ENCODE data around the gene FGD4.

FGD4 gene

DNA sequence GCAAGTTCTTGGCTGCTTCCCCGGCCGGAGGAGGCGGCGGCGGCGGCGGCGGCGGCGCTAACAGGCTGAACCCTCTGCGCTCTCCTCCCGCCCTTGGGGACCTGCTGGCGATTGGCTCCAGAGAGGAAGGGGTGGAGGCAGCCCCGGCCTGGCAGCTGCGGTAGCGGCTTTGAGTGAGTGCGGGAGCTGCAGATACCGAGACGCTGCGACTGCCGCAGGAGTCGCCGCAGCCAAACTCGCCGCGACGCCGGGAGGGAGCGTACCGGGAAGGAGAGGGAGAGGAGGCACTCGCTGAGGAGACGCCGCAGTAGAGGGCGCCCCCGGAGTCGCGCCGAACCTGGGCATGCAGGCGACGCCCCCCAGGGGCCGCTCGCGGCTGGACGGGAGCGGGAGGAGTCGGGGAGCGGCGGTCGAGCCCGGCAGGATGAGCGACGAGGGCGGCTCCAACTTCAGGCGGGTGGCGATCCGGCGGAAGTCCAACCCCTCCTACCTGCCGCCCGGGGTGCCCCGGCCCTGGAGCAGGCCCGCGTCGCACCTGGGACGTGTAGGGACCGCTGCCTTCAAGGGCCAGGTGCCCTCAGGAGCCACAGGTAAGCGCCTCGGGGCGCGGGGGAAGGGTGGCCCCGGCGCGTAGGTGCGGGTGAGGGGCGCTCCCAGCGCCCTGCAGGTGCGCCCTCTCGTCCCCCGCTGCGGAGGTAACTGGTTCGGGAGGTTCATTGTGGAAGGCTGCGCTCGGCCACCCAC is at the start of gene FGD4:
Gene FGD4 (plus strand): TSS at position 189 of the 744 bp plus-strand sequence.
- DNase-seq (ENCODE audit: low spot score): peak; percentile 77

DNA sequence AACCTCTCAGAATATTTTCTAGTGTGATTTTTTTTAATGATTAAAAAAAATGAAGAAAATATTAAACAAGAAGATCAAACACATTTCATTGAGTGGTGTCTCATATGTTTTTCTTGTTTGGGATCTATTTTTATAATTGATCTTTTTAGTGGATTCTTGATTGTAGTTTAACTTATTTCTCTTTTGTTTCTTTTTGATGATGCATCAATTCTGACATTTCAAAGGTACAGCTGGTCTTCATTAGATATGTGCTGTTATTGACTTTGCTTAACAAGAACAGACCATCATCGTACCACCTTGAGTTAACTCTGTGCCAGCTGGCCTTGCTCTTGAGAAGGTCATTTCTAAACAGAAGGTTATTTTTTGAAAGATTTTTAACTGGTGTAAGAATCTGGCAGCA is 45.8 kb upstream of the FGD4 start:
- DNase-seq (ENCODE audit: low spot score): no peak

DNA sequence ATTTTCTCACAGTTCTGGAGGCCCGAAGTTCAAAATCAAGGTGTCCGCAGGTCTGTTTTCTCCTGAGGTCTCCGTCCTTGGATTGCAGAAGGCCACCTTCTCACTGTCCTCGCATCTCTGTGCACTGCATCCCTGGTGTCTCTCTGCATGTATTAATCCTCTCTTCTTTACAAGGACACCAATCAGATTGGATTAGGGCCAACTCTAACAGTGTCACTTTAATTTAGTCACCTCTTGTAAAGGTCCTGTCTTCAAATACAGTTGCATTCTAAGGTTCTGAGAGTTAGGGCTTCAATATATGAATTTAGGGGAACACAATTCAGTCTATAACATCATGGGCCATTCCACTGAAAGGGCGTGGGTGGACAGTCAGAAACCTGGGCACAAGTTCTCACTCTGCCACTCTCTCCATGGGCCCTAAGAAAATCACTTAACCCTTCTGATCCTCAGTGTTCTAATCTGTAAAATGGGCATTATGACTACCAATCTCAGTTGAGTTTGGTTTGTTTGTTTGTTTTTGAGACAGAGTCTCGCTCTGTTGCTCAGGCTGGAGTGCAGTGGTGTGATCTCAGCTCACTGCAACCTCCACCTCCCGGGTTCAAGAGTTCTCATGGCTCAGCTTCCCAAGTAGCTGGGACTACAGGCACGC is 41.6 kb upstream of the FGD4 start:
- no peak for DNase-seq (ENCODE audit: low spot score)

DNA sequence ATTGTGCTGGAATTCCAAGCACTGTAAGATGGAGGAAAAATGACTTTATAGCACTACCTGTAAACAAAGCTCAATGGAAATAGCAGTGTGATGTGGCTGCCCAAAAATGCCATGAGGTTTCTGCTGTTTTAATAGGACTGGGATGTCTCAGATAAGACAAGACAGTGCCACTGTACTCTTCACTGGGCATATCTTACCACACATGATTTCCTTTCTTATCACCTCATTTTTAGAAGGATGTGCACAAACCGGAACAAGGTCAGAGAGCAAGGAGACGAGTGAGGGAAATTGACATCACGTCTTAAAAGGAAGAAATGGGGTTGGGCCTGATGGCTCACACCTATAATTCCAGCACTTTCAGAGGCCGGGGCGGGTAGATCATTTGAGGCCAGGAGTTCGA is 38.4 kb upstream of the FGD4 start:
- no peak for DNase-seq (ENCODE audit: low spot score)

DNA sequence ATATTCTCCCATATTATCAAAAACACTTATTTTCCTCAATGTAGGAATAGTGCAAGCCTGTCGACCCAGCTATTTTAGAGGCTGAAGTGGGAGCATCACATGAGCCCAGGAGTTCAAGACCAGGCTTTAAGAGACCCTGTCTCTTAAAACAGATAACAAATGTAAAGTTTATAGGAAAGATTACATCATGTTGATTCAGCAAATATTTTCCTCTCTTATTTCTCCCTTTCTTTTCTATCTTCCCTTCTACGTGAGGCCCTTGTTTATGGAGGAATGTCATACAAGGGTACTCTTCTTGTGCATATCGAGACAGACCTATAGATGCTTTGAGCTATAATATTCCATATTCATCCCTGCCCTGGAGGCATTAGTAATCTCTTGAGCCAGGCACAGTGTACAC is 36.5 kb upstream of the FGD4 start:
- DNase-seq (ENCODE audit: low spot score): no peak

DNA sequence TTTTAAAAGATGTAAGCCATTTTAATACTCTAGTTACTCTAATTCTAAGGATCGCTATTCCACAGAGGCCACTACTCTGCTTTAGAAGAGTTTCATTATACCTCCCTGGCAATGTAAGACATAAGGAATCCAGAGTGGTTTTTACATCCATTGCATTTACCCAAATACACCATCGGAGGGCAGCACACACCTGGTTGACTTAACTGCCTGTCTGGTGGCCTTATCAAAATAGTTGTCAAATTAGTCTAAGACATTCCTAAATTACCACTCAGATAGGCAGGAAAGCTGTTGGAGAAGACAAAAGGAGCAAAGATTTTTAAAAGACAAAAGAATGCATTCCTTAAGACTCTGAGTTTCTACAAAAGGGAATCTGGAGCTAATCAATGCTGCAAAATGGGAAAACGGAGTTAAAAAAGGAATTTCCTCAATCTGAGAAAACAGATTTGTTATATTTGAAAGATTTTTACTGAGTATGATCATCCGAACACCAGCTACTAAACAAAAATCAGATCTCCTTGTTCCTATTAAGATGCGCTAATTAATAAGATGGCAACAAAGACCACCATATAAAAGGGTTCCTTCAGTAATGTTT is 33.8 kb upstream of the FGD4 start:
- DNase-seq (ENCODE audit: low spot score): peak; percentile 71

DNA sequence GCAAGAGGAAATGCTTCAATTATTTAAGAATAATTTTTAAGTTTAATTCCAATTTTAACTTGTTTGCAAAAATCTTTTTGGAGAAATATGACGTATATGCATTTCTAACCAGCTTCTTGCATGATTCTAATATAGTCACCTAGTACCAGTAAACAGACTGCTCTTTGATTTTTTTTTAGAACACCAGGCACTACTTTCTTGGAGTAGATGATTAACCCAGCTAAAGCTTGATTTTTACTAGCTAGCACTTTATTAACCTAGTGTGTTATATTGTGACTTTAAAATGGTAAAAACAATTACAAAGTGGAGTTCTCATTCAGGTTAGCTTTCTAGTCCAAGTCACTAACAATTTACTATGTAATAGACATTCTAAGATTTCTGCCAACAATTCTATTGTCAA is 32.6 kb upstream of the FGD4 start:
- DNase-seq (ENCODE audit: low spot score): no peak

DNA sequence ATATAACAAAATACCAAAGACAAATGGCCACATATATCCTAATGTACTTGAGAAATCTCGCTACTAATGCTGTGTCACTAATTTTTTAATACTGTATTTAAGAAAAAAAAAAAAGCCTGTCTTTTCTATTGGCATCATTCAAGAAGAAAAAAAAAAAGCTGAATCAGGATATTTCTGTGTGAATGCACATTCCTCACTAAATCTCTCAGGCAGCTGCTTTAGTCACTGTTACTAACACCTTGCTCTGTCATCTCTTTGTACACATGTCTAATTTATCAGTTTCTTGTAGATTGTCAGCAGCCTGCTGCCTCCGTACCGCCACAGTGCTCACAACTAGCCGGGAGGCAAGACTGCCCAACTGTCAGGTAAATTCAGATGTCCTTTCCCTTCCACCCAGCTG is 32.0 kb upstream of the FGD4 start:
- DNase-seq (ENCODE audit: low spot score): no peak

DNA sequence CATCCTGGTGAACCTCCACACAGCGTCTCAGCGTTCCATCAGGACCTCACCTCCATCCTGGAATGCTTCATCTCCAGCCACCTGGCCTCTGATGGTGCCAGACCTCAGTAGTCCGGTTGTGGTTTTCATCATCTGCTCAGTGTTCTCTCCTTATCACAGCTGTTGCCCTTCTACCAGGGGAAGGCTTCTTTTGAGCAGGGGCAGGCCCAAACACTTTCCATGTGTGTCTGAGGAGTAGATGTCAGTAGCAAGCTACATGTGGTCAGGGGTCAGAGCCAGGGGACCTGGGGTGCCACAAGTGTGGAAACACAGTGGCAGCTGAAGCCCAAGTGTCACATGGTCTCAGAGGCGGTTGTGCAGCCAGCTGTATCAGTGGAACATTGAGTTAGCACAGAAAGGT is 30.2 kb upstream of the FGD4 start:
- DNase-seq (ENCODE audit: low spot score): no peak

DNA sequence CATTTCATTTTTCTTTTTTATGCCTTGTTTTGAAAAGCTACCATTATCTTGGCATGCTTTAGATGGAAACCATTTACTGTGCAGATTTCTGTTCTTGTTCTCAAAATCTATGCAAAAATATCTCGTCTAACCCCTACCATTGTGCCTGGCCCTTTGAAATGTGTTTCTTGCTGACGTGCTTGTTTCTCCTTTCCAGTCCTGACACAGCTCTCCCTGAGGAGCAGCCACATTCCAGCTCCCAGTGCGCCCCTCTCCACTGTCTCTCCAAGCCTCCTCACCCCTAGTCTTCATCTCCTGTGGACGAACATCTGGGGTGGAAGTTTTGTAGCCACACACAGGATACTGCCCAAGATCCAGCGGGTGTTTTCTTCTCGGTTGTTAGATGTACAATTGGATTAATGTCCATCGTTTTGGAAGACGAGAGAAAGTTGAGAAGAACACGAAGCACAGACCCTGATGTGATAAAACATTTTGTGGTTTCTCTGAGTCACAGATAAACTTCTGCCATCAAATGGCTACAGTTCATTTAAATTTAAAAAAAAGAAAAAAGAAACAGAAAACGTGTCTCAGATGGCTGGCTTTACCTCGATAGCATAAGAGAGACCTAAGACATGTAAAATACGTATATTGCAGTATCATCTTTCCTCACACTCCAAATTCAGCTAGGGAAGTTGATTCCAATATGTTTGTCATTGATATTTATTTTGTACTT is 21.9 kb upstream of the FGD4 start:
- no peak for DNase-seq (ENCODE audit: low spot score)

DNA sequence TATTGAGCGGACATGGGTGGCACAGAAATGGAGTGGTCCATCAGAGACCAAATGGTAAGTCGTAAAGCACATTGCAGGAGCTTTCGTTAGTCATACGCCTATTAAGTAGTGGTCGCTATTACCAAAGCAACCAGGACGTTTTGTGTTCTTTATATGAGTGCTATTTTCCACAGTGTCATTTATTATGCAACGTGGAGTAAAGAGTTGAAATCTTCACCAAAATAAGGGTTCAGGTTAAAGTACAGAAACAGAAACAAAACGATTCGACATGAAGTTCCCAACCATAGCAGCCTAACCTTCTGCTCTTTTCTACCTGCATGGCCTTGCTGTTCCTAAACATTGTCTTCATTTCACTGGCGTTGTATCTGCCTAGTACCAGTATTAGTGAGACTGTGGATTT is 20.1 kb upstream of the FGD4 start:
- no peak for DNase-seq (ENCODE audit: low spot score)

DNA sequence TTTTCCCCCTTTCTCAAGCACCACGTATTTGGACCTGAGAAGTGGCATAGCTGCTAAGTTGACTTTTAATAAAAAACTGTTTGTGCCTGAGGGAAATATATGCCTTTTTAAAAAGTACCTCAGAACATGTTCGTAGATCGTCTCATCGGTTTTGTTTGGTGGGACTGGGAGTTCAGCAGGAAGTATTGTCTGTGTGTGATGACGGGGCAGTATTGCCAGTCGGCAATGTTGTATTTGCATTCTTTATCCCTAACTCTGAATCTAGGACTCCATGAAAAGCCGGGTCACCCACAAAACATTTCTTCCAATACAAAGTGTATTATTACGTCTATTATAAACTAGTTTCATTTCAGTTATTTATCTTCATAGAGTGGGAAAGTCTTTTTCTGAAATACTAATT is 19.7 kb upstream of the FGD4 start:
- no peak for DNase-seq (ENCODE audit: low spot score)

DNA sequence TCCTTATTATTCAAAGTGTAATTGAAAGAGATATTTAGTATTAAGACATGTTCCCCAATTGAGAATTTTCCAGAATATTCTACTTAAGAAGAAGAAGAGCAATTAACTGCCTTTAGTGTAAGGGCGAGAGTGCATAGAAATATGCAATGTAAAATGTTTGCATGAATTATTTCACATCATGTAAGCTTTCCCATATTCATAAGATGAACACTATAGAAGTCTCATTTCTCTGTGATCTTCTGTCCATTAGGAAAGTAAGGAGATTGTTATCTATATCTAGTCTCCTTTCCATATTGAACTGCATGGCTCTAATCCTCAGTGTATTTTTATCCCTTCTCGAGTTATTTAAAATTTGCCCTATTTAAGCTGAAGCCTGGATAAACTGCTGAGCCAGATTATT is 17.1 kb upstream of the FGD4 start:
- DNase-seq (ENCODE audit: low spot score): no peak

DNA sequence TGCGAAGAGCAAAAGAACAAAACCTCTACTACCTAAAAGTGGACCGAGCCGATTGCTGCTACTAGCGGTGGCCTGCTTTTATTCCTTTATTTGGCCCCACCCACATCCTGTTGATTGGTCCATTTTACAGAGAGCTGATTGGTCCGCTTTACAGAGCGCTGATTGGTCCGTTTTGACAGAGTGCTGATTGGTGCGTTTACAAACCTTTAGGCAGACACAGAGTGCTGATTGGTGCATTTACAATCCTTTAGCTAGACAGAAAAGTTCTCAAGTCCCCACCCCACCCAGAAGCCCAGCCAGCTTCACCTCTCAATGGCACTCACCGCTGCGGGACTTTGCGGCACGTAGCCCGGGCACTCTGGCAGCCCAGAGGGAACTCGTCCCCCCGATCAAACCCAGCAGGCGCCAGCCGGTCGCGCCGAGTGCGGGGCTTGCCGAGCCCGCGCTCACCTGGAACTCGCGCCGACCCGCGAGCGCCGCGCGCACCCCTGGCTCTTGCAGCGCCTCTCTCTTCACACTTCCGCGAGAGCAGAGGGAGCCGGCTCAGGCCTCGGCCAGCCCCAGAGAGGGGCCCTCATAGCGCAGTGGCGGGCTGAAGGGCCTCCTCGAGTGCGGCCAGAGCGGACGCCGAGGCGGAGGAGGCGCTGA is 8.7 kb upstream of the FGD4 start:
- DNase-seq (ENCODE audit: low spot score): no peak

DNA sequence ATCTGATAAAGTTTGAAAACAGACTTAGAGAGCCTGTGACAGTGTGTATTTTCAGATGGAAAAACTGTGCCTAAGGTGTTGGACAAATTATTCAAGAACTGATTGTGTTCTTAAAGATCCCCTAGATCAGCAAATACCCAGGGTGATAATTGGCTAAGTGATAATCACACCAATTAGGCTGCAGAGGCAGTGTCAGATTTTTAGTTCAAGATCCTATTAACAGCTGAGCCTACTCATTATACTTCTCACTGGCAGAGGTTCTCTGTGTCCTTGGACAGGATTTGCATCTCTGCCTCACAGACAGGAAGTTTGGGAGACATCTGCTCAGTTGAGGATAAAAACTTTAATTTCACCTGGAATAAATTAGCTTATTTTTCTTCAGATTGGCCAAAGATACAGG is 4.3 kb upstream of the FGD4 start:
- no peak for DNase-seq (ENCODE audit: low spot score)

DNA sequence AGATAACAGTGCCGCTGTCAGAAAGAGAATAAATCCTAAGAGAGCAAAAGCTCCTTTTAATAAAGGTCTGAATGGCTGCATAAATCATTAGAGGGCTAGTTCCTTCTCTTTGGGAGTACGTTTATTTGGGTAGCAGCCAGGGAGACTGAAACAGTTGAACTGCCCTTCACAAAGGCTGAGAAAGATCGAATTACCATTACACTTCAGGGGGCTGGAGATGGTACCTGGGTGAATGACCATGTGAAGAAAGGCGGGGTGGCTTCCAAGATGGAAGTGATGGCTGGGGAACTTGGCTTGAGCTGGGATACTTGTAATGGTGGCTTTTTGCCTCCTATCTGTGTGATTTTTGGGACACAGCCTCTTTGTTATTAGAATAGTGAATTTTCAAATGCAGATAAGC is 1.7 kb upstream of the FGD4 start:
- DNase-seq (ENCODE audit: low spot score): no peak

DNA sequence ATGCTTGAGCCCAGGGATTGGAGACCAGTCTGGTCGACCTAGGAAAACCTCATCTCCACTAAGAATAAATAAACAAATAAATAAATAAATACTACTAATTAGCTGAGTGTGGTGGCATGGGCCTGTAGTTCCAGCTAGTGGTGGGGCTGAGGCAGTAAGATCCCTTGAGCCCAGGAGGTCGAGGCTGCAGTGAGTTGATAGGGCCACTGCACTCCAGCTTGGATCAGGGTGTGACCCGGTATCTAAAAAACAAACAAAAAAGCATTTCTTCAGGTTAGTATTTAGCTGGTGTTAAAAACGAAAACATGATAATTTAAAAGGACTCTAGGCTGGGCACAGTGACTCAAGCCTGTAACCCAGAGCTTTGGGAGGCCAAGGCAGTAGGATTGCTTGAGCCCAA is 1.2 kb upstream of the FGD4 start:
- DNase-seq (ENCODE audit: low spot score): no peak

DNA sequence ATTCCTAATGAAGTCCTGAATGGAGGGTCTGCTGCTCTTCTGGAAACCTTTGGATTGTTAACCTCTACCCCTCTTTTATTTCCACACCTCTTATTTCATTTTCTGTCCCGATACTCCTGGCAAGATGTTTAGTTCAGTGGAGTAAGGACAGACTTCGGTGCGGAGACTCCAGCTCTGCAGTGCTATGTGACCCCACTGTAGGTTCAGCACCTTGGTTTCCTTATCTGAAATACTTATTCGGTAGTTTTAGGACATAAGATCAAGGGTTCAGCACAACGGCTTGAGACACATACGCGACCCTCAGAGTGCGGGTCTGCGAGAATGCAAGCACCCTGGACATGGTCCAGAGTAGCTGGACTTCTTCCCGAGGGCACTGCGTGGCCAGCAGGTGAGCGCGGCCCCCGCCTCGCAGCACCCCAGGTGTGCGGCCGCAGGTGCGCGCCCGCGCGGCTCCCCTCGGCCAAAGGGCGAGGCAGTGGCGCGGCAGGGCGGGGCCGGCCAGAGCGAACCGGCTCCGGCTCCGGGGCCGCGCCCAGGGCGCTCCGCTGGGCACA is 465 bp upstream of the FGD4 start:
- no peak for DNase-seq (ENCODE audit: low spot score)

DNA sequence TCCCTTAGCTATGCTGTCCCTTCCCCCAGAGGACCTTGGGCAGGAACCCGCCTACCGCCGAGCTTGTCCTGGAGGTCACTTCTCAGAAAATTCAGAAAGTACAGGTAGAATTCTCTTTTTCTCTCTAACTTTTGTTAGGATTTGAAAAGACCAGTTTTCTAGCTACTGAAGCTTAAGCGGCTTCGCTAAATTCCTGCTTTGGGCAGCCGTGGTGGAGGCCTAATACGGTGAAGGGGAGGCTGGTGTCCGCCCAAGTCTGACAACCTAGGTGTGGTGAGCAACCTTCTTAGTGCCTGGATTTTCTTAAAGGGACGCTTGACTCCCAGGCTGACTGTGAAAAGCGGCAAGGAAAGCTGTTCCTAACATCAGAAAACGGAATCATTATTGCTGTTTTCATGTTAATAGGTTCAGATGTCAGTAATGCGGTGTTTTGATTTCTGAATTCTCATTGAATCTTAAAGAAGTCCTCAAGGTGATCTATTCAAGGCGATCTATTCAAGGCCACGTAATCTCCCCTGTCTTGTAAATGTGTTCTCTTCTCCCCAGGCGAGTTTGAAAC is 835 bp downstream of the FGD4 start:
- no peak for DNase-seq (ENCODE audit: low spot score)

DNA sequence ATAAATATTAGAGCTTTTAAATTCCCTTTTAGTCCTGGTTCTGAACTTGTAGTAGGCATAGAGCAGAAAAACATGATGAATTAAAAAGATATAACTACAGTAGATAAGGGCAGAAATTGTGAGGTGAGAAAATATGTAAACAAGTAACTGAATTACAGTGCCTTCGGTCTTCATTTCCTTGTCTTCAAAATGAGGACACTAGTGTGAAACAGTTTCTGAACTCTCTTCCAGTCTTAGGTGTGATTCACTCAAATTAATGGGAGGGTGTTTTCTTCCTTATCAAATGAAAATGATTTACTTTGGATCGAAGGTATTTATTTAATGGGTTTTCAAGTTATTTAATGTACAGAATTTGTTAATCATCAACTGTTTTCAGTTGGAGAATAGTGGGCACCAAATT is 1.5 kb downstream of the FGD4 start:
- DNase-seq (ENCODE audit: low spot score): no peak

DNA sequence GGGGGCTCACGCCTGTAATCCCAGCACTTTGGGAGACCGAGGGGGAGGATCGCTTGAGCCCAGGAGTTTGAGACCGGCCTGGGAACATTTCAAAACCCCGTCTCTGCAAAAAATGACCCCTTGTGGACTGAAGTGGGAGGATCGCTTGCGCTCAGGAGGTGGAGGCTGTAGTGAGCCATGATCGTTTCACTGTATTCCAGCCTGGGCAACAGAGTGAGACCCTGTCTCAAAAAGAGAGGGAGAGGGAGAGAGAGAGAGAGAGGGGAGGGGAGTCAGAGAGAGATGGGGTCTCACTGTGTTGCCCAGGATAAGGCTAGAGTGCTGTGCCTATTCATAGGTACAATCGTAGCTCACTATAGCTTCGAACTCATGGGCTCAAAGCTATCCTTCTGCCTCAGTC is 2.8 kb downstream of the FGD4 start:
- DNase-seq (ENCODE audit: low spot score): no peak

DNA sequence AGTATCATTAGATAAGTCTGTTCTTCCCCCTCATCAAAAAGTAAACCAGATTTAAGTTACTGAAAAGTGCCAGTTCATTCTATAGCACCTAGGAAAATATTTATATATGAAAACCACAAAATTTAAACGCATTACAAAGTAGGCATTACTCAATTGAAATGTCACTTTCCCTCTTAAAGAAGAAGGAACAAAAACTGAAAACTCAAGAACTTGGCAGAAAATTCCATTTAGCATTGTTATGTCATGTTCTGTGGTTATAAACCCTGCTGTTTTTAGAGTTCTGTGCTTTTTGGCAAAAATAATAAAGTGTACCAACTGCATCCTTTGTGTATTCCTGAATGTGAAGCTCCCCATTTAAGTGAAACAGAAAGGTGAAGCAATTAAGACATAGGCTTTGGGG is 3.6 kb downstream of the FGD4 start:
- DNase-seq (ENCODE audit: low spot score): no peak

All from AG08395 (cell line).